D721Med (cell line): ENCODE data around the gene SRGAP3.

Experiments
- DNase-seq: peaks from one replicate; pipeline ENCODE4 v3.0.0; 2011; ENCODE audit warnings: low spot score; ENCODE audit not compliant: insufficient read length
- FAIRE-seq: peaks from 2 replicates; lab custom pipeline; 2011; peaks lifted over from hg19 to GRCh38; lab: Jason Lieb, UNC
- CTCF ChIP-seq: IDR thresholded peaks from 2 replicates; pipeline ENCODE4 v1.5.1; 2012; ENCODE audit warnings: mild to moderate bottlenecking, control low read depth; ENCODE audit not compliant: insufficient read depth; ENCODE audit errors: missing control alignments

Gene SRGAP3

GRCh38 chr3:9007928-9008327, 241.5 kb downstream of the SRGAP3 start:
- no peak for FAIRE-seq
- DNase-seq = no peak
- TF ChIP-seq CTCF = no peak

GRCh38 chr3:9007213-9007612, 242.2 kb downstream of the SRGAP3 start:
- FAIRE-seq (no peak), DNase-seq (no peak)
- TF ChIP-seq CTCF = no peak

GRCh38 chr3:9000041-9000440, 249.4 kb downstream of the SRGAP3 start:
- TF ChIP-seq CTCF = no peak
- no peak for DNase-seq
- FAIRE-seq = no peak

DNA sequence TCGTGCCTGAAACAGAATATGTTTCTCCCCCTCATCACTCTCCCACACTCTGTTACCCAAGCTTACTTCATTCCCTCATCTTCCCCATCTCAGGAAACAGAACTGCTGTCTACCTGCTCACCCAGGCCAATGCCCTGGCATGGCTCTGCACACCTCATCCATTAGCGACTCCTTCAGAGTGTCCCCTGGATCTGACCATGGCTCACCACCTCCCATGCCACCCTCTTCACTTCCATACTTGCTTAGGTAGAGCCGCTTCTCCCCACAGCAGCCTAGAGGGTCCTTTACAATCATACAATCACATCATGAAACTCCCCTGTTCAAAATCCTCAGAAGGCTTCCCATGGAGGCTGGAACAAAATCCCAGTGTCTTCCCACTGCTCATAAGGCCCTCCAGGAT, 252.3 kb downstream of the SRGAP3 start:
- FAIRE-seq (no peak), DNase-seq (no peak)
- TF ChIP-seq CTCF = no peak

DNA sequence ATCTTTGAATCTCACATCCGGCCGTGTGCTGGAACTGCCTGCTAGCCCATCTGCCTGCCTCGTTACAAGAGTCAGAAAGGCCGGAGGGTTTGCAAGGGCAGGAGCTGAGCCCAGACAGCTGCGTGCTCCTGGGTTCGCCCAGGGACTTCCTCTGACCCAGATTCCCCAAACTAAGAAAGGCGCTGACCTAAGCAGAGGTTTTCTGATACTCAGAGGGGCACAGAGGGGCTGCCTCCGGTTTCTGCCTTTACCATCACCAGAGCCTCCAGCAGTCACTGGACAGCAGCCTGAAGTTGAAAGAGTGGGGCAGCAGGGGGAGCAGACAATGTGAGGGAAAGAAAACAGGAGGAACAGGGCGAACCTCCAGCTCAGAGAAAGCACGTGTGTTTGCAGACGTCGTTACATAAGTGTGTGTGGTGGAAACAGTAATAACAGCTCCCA, 252.7 kb downstream of the SRGAP3 start:
- DNase-seq (no peak), FAIRE-seq (no peak)
- no peak for TF ChIP-seq CTCF

DNA sequence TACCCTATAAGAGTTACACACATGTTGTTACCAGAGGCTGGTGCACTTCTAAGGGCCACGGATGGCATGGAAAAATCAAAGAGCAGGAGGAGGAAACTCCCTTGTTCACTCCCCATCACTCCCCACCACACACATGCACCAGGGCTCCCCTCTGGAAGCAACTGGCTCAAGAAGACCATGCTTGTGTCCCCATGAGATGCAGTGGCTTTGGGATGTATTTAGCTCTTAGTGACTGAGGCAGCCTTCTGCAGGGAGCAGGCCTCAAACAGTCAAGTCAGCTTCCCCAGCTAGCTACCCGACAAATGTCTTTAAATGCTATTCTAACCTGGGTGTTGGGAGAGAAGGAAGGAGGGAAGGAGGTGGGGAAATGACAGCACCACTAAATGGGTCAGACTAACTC, 253.2 kb downstream of the SRGAP3 start:
- TF ChIP-seq CTCF = no peak
- FAIRE-seq = no peak
- no peak for DNase-seq

- no peak for TF ChIP-seq CTCF
- FAIRE-seq = no peak
- no peak for DNase-seq
Measured at GRCh38 chr3:8994226-8994625, 255.2 kb downstream of the SRGAP3 start.
